Spinal cord (tissue), 10 donors: ENCODE results near the gene FER. TPM values are rescaled to one million over a fixed set of nuclear protein-coding genes. Genes with fewer than 3 reads are reported as not detected.
"Not testable (repeated sequence)": the region's sequence is repeated elsewhere in the genome, so short reads cannot be mapped to it uniquely, and the experiment has no call there.

Experiments
- DNase-seq, 6 donors: peaks; one replicate each; pipeline versions ENCODE4 v3.0.0 to v3.0.0-alpha.2; 2013 to 2015; ENCODE audit warnings: low spot score in 6 of 6, low read depth in 4 of 6
- H3K27ac ChIP-seq: one replicate; pipeline ENCODE4 v1.5.1; 2013; ENCODE audit warnings: low read depth, low read length, control low read depth
- H3K27me3 ChIP-seq: one replicate; pipeline ENCODE4 v1.6.1; 2013; ENCODE audit warnings: low read length; ENCODE audit not compliant: control insufficient read depth, insufficient read depth
- H3K36me3 ChIP-seq: one replicate; pipeline ENCODE4 v1.6.1; 2013; ENCODE audit warnings: low read length; ENCODE audit not compliant: control insufficient read depth, insufficient read depth
- H3K4me1 ChIP-seq: one replicate; pipeline ENCODE4 v1.6.1; 2013; ENCODE audit warnings: low read length; ENCODE audit not compliant: control insufficient read depth, insufficient read depth
- H3K4me3 ChIP-seq: one replicate; pipeline ENCODE4 v1.5.1; 2013; ENCODE audit warnings: low read depth, low read length, control low read depth
- H3K9me3 ChIP-seq: one replicate; pipeline ENCODE4 v1.6.1; 2013; ENCODE audit warnings: low read length; ENCODE audit not compliant: control insufficient read depth, insufficient read depth
- WGBS: methylation state at CpG from one replicate; pipeline ENCODE4 v1.1.5; 2013; ENCODE audit warnings: missing lambda C conversion rate; ENCODE audit not compliant: insufficient coverage; 5-methylcytosine and 5-hydroxymethylcytosine counted together
- polyA plus RNA-seq, 2 donors: library from polyadenylated mRNA; unstranded; fragments of 120-200 nt; gene quantifications; one replicate each; pipeline ENCODE4 v1.2.1, GENCODE V29; 2013; ENCODE audit not compliant: insufficient read length in 2 of 2
- total RNA-seq, 2 donors: library from RNA; depleted of rRNA in 1 of 2; stranded (reverse); fragments of 120-200 nt in 1 of 2; fragments of >200 nt in 1 of 2; gene quantifications; one replicate each; pipeline versions ENCODE4 v1.2.3 to v1.2.4, GENCODE V29; 2013 to 2014
- donor health status: healthy.

Gene FER
- total and polyA plus RNA-seq, 4 donors: 13.5 to 70.7 (median 36.5) TPM

DNA sequence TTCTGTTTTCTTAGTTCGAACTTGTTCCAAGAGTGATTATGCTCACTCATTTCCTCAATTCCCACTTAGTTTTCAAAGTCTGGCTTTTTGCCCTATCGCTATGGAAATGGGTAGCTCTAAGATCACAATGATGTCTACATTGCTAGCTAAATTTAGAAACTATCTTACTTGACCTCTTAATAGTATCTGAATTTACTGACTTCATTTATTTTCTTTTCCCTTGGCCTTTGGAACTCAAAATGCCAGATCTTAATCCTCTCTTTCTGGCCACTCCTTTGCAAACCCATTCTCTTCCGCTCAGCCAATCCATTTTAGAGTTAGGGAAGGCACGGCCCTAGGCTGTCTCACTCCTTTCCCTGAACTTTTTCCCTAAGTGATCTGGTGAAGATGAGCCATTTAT lies 137.0 kb downstream of the FER start:
- DNase-seq: peak in 3 of 6 donors; percentile 5 to 44 (median 33)
- 37% methylated on average over 2 of the region's 4 CpGs for WGBS

DNA sequence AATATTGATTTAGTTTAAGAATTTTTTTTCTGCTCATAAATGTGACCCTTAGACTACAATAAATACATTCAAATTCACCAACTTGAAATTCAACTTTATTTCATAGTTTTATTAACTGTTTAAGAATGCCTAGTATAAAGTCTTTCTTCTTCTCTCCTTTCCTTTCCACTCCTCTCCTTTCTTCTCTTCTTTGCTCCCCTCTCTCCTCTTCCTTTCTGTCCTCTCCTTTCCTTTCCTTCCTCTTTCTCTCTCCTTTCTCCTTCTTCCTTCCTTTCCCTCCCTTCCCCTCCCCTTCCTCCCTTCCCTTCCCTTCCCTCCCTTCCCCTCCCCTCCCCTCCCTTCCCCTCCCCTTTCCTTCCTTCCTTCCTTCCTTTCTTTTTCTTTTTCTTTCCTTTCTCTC lies 150.6 kb downstream of the FER start:
- no peaks in the 10 kb centered on the region for H3K9me3 ChIP-seq

More for the DNA sequence above, 137.0 kb downstream of the FER start:
- H3K27ac ChIP-seq: no peak overlapping the region
- no peaks in the 10 kb centered on the region for H3K36me3 ChIP-seq
- no peaks in the 10 kb centered on the region for H3K27me3 ChIP-seq
- H3K9me3 ChIP-seq: no peaks in the 10 kb centered on the region
- H3K4me3 ChIP-seq: no peak overlapping the region
- no peaks in the 10 kb centered on the region for H3K4me1 ChIP-seq

DNA sequence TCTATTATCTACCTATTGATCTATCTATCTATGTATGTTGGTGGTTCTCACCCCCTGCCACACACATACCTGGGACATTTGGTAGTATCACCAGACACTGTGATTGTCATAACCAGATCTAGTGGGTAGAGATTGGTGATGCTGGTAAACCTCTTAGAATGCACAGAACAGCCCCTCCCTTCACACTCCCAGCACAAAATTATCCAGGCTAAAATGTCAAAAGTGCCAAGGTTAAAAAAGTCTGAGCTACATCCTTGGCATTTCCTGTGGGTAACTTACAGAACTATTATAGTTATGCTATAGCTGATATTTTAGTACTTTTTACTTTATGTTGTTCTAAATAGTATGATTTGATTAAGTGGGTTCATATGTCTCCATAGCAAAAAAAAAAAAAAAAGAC lies 151.0 kb downstream of the FER start:
- H3K36me3 ChIP-seq: peaks cover 2% of the 10 kb centered on the region
- no peak overlapping the region for H3K4me3 ChIP-seq
- H3K4me1 ChIP-seq: no peaks in the 10 kb centered on the region
- no peak overlapping the region for H3K27ac ChIP-seq
- H3K27me3 ChIP-seq: no peaks in the 10 kb centered on the region
- H3K9me3 ChIP-seq: no peaks in the 10 kb centered on the region
- no peak for DNase-seq

More for the DNA sequence above, 150.6 kb downstream of the FER start:
- Histone ChIP-seq H3K27me3 (no peaks in the 10 kb centered on the region), H3K27ac (no peak overlapping the region), H3K4me1 (no peaks in the 10 kb centered on the region), H3K36me3 (peaks cover 2% of the 10 kb centered on the region), H3K4me3 (no peak overlapping the region)
- DNase-seq: no peak

DNA sequence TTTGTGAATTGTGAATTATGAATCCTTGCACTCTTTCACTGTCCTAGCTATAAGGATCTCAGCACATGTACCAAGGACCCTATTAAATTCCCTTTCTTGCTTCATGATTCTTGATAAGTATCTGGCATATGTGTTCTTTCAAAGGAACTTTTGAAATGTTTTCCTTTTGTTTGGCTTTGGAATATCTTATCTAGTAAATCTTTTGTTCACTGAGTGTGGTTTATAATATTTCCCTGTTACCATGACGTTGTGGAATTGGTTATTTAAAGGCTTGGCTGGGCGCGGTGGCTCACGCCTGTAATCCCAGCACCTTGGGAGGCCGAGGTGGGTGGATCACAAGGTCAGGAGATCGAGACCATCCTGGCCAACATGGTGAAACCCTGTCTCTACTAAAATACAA lies 151.5 kb downstream of the FER start:
- H3K4me1 ChIP-seq, H3K4me3 ChIP-seq, H3K27ac ChIP-seq, H3K9me3 ChIP-seq, DNase-seq, H3K27me3 ChIP-seq, H3K36me3 ChIP-seq: not testable (repeated sequence)
- no CpG with 5 or more reads among the region's 6 CpGs for WGBS

DNA sequence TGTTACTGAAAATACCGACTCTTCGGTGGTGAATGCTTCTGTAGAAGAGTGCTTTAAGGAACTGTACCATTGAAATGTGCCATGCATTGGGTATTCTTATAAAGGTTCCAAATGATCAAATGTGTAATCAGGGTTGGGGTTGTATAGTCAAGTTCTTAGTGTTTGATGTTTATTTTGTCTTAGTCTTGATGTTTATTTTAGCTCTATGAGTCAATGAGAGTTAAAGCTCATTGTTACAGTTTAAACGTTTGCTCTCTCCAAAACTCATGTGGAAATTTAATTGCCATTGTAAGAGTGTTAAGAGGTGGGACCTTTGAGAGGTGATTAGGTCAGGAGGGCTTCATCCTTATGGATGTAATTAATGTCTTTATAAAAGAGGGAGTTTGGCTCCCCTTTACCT lies 153.0 kb downstream of the FER start:
- no peak for DNase-seq
- H3K4me1 ChIP-seq: no peaks in the 10 kb centered on the region
- no peak overlapping the region for H3K4me3 ChIP-seq
- no peaks in the 10 kb centered on the region for H3K27me3 ChIP-seq
- 89% methylated on average over 3 of the region's 3 CpGs for WGBS
- H3K27ac ChIP-seq: no peak overlapping the region
- no peaks in the 10 kb centered on the region for H3K9me3 ChIP-seq
- no peaks in the 10 kb centered on the region for H3K36me3 ChIP-seq

DNA sequence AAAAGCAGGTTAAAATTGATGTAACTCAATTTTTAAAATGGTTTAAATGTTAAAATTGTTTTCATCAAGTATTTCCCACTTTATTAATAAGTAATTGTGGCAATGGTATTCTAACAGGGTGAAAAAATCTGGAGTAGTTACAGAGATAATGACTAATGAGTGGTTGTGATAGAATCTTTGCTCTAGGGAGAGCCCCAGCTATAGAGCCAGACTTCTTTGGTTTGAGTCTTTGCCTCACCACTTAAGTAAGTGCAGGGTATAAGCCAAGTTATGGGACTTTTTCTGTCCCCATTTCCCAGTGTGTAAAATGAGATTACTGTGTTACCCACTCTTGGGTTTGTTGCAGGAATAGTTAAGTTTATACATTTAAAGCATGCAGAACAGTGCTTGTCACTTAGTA lies 158.1 kb downstream of the FER start:
- Histone ChIP-seq H3K36me3 (no peaks in the 10 kb centered on the region), H3K4me1 (no peaks in the 10 kb centered on the region), H3K27me3 (no peaks in the 10 kb centered on the region), H3K27ac (no peak overlapping the region), H3K4me3 (no peak overlapping the region), H3K9me3 (peaks cover 1% of the 10 kb centered on the region)
- no peak for DNase-seq

DNA sequence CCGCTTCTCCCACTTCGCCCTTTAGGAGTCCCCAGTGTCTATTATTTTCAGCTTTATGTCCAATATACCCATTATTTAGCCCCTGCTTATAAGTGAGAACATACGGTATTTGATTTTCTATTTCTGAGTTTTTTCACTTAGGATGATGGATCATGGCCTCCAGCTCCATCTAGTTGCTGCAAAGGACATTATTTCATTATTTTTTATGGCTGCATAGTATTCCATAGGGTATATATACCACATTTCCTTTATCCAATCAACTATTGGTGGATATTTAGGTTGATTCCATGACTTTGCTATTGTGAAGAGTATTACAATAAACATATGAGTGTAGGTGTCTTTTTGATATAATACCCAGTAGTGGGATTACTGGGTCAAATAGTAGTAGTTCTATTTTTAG lies 162.9 kb downstream of the FER start:
- Histone ChIP-seq H3K36me3 (no peaks in the 10 kb centered on the region), H3K4me3 (no peak overlapping the region), H3K27me3 (no peaks in the 10 kb centered on the region), H3K4me1 (no peaks in the 10 kb centered on the region), H3K27ac (no peak overlapping the region), H3K9me3 (peaks cover 1% of the 10 kb centered on the region)
- WGBS: no CpG with 5 or more reads among the region's 3 CpGs
- no peak for DNase-seq

DNA sequence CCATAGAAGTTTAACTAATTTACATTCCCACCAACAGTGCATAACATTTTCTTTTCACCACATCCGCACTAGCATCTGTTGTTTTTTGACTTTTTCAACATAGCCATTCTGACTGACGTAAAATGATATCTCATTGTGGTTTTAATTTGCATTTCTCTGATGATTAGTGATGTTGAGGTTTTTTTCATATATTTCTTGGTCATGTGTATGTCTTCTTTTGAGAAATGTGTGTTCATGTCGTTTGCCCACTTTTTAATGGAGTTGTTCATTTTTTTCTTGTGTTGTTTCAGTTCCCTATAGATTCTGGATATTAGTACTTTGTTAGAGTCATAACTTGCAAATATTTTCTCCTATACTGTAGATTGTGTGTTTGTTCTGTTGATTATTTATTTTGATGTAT lies 163.4 kb downstream of the FER start:
- no CpG with 5 or more reads among the region's 3 CpGs for WGBS
- H3K27ac ChIP-seq: no peak overlapping the region
- H3K4me3 ChIP-seq: no peak overlapping the region
- H3K9me3 ChIP-seq: peaks cover 1% of the 10 kb centered on the region
- H3K27me3 ChIP-seq: no peaks in the 10 kb centered on the region
- no peak for DNase-seq
- no peaks in the 10 kb centered on the region for H3K36me3 ChIP-seq
- H3K4me1 ChIP-seq: no peaks in the 10 kb centered on the region

DNA sequence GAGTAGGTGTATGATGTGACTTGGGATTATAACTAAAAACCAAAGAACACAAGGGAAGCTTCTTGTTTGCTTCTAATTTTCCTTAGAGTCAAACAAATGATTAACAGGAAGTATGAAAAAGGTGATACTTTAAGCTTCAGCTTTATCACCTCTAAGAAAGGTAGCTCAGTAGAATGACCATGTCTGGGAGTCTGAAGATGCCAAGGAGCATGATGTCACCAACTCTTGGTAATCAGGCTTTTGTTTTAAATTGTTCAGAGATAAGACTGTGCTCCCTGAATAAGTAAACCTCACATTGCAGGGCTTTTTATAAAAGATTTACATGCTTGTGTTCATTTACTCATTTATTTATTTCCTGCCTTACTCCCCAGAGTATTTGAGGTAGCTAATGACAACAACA lies 169.9 kb downstream of the FER start:
- no peak for DNase-seq
- Histone ChIP-seq H3K4me3 (no peak overlapping the region), H3K9me3 (no peaks in the 10 kb centered on the region), H3K4me1 (no peaks in the 10 kb centered on the region), H3K27me3 (no peaks in the 10 kb centered on the region), H3K36me3 (no peaks in the 10 kb centered on the region), H3K27ac (no peak overlapping the region)

DNA sequence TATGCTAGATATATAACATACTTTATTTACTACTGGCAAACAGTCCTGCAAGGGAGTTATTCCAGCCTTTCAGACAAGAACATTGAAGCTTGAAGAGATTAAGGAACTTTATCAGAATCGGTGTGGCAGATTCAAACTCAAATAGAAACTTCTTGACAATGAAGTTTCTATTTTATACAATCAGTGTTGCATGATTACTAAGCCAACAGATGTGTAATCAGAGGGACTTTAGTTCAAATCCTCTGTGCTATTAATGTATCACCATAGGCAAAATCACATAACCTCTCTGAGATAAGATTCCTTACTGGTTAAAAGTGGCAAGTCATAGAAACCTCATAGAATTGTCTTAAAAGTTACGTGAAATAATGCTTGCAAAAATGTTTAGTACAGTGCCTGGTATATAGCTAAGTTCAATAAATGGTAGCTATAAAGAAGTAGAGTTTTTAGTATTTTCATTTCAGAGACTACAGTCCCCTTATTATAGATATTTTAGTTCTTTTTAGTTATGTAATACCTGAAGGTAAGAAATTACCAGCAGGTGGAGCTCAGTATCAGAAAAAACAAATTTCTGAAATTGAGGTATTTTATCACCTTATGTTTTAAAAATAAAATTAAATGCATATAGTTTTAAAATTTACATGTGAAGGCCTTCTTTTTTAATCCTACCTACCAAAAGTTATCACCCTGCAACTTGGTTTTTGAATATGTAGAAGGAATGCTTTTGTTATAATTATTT lies 172.1 kb downstream of the FER start:
- no peak overlapping the region for H3K27ac ChIP-seq
- no peaks in the 10 kb centered on the region for H3K4me1 ChIP-seq
- H3K4me3 ChIP-seq: no peak overlapping the region
- H3K36me3 ChIP-seq: no peaks in the 10 kb centered on the region
- no peaks in the 10 kb centered on the region for H3K9me3 ChIP-seq
- no CpG with 5 or more reads among the region's 2 CpGs for WGBS
- H3K27me3 ChIP-seq: no peaks in the 10 kb centered on the region
- peak in 2 of 6 donors; percentile 13 to 62 for DNase-seq
